Epithelial cell of prostate (primary cell): ENCODE measurements around the gene TNFRSF13B.
"Not testable (repeated sequence)": the region's sequence is repeated elsewhere in the genome, so short reads cannot be mapped to it uniquely, and the experiment has no call there.

ENCODE experiments used
- DNase-seq: peaks from one replicate; pipeline ENCODE4 v3.0.0-alpha.2; 2011; ENCODE audit warnings: low read depth, low spot score
- H3K27ac ChIP-seq: fragments of 450-650 bp; 2 replicates; pipeline ENCODE4 v1.5.1; 2017; ENCODE audit warnings: mild to moderate bottlenecking

Gene TNFRSF13B

DNA sequence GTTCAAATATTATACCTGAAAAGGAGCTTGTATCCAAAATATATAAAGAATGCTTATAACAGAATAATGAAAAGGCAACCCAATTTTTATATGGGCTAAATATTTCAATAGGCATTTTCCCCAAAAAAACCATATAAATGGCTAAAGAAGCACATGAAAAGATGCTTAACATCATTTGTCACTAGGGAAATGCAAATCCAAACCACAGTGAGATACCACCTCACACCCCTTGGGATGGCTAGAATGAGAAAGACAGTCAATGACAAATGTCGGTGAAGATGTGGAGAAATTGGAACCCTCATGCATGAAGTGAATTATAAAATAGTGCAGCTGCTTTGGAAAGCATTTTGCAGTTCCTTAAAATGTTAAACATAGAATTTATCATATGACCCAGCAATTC lies 3.1 kb downstream of the TNFRSF13B start:
- no peak overlapping the region for H3K27ac ChIP-seq

DNA sequence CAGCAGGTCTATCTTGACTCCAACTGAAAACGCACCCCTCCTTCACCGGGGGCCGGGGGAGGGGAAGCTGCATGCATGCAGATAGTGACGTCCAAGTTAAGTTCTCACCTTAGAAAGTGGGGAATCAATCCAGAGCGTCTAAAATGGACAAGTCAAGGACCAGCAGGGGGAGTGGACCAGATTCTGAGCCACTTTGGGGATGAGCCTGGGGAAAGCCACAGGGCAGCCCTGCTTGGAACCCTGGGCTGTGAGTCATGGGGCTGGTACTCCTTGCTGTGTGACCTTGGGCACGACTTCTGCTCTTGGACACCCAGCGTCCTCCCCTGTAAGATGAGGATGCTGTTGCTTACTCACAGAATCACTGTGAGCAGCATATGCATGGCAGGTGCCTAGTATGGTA lies 9.1 kb downstream of the TNFRSF13B start:
- DNase-seq: no peak
- H3K27ac ChIP-seq: no peak overlapping the region

More for the DNA sequence above, 3.1 kb downstream of the TNFRSF13B start:
- DNase-seq: no peak

DNA sequence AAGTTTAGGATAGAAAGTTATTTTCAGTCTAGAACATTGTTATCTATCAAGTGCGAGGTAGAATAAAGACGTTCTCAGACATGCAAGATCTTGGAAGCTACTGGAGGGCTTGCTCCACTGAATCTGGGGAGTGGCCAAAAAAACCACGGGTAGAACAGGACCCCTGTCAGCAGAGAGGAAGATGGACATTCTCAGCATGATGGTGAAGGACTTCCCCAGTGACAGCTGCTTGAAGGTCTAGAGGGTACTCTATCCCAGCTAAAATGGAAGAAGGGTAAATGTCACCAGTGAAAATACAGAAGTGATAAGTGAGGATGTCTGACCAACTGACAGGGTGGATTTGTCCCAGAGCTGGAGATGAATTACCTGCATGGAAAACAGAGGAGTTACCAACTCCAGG lies 10.1 kb downstream of the TNFRSF13B start:
- DNase-seq: no peak
- H3K27ac ChIP-seq: no peak overlapping the region

DNA sequence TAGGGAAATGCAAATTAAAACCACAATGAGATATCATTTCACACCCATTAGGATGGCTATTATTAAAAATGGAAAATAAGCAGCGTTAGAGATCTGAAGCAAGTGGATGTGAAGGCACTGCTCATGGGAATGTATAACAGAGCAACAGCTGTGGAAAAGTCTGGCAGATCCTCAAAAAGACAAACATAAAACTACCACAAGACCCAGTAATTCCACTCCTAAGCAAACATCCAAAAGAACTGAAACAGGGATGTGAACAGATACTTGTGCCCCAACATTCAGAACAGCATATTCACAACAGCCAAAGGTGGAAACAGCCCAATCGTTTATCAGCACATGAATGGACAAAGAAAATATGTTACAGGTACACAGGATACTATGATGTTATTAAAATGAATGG lies 10.9 kb downstream of the TNFRSF13B start:
- not testable (repeated sequence) for H3K27ac ChIP-seq

DNA sequence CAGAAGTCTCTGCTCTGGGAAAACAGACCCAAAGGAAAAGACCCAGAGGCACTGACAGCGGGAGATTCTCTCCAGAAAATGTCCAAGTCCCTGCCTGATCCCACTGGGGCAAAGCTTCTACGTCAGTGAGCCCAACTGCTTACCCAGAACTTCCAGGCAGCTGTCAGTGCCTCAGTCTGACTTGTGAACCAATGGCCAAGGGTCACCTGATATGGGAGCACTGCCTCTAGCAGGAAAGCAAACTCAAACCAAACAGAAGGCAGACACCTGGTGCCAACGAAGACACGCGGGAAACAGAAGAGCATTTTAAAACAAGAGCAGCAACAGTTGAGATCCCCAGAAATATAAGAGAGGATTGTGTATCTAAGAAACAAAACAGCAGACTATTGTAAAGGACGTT lies 16.9 kb downstream of the TNFRSF13B start:
- not testable (repeated sequence) for H3K27ac ChIP-seq, DNase-seq

More for the DNA sequence above, 10.9 kb downstream of the TNFRSF13B start:
- DNase-seq: not testable (repeated sequence)

DNA sequence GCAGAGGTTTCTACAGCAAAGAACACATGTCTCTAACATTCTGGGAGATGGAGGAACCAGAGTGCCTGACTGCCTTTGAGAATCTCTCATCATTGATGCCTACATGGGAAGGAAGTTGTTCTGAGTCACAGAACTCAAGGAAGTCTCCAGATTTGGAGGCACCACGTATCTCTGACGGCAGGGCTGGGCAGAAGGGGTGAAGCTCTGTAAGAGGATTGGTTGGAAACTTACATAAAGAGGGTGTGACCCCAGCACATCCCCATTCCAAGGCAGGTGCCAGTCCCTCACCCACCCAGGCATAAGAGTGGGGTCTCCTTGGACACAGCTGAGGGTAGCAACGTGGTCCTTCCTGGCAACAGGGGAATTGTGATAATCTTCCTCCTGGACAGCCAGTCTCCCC lies 17.4 kb downstream of the TNFRSF13B start:
- no peak for DNase-seq
- H3K27ac ChIP-seq: no peak overlapping the region

DNA sequence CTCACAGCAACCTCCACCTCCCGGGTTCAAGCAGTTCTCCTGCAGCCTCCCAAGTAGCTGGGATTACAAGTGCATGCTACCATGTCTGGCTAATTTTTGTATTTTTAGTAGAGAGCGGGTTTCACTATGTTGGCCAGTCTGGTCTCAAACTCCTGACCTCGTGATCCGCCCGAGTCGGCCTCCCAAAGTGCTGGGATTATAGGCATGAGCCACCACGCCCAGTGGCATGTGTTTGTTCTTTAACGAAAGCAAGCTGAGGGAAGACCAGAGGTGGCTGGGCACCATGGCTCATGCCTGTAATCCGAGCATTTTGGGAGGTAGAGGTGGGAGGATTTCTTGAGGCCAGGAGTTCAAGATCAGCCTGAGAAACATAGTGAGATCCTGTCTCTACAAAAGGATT lies 18.1 kb downstream of the TNFRSF13B start:
- DNase-seq: no peak
- no peak overlapping the region for H3K27ac ChIP-seq

DNA sequence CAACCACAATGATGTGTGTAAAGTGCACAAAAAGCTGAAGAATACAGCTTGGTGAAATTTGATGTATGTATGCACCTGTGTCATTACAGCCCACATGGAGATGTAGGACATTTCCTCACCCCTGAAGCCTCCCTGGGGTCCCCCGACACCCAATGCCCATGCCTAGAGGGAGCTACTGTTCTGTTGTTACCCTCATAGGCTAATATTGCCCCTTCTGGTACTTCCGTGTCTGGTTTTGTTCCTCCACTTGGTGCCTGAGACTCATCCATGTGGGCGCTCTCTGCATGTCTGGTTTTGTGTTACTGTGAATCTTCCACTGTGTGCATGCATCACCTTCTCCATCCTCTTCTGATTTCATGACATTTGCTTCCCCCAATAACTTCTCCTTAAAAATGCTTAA lies 18.6 kb downstream of the TNFRSF13B start:
- no peak for DNase-seq
- H3K27ac ChIP-seq: no peak overlapping the region

DNA sequence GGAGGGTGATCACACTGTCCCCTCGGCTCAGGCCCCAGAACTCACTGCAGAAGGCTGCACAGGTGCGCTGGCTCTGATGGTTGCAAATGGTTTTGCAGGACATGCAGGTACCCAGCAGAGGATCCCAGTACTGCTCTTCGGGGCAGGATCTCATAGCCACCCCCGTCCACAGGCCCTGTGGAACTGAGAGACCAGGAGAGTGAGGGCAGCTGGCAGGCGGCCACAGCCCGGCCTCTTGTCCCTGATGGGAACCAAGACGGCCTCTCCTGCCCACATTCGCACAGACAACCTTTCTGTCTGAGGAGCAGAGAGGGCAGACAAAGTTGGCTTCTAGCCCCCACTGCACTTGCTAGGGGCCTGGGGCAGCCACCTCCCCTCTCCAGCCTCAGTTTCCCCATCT lies 19.5 kb downstream of the TNFRSF13B start:
- H3K27ac ChIP-seq: no peak overlapping the region
- DNase-seq: no peak

DNA sequence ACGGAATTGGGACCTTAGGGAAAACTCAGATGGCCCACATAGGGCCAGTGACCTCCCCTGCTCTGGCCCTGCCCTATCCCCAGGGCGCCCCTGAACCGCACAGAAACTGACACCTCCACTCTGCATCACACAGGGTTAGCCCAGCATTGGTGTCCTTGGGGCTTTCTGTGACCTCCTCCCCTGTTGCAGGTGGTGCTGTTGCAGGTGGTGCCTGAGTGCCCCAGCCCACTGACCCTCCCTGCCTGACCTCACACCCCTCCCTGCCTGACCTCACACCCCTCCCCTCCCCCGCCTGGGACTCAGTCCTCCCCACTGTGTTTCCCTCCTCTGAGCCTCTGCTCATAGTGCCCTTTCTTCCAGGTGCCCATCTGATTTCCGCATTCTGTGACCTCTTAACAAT lies 21.4 kb downstream of the TNFRSF13B start:
- no peak overlapping the region for H3K27ac ChIP-seq
- DNase-seq: no peak

DNA sequence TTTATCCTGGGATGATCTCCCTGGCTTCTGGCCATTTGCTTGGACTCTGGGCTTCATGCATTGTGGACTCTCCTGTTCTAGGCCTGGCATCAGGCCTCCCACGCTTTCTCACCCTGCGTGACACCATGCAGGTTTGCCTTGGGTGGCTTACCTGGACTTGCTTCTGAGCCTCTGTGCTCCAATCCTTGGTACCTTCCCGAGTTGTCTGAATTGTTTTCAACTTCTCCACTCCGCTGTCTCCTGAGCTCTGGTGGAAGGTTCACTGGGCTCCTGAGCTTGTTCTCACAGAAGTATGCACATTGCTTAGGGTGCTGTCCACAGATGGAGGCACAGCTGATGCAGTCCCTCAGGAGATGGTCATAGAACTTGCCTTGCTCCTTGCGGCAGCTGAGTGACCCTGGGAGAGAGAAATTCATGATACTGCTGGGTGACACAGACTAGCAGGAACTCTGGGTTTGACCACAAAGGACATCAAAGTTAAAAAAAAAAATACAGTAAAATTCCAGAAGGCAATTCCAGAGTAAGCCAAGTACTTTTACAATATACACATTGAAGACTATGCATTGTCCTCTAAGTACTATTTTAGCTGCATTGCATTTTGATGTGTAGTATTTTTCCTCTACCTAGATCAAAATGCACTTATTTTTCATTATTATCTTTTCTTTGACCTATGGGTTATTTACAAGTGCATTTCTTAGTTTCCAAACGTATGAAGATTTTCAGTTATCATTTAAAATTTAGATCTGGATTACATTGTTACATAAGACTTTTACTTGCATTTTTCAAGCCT lies 23.1 kb downstream of the TNFRSF13B start:
- no peak for DNase-seq

DNA sequence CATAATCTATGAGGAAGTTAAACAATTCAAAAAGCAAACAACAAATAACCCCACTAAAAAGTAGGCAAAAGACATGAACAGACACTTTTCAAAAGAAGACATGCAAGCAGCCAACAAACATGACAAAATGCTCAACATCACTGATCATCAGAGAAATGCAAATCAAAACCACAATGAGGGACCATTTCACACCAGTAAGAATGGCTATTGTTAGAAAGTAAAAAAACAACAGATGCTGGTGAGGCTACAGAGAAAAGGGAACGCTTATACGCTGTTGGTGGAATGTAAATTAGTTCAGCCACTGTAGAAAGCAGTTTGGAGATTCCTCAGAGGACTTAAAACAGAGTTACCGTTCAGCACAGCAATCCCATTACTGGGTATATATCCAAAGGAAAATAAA lies 24.4 kb downstream of the TNFRSF13B start:
- H3K27ac ChIP-seq: no peak overlapping the region
- no peak for DNase-seq

More for the DNA sequence above, 23.1 kb downstream of the TNFRSF13B start:
- H3K27ac ChIP-seq: no peak overlapping the region

DNA sequence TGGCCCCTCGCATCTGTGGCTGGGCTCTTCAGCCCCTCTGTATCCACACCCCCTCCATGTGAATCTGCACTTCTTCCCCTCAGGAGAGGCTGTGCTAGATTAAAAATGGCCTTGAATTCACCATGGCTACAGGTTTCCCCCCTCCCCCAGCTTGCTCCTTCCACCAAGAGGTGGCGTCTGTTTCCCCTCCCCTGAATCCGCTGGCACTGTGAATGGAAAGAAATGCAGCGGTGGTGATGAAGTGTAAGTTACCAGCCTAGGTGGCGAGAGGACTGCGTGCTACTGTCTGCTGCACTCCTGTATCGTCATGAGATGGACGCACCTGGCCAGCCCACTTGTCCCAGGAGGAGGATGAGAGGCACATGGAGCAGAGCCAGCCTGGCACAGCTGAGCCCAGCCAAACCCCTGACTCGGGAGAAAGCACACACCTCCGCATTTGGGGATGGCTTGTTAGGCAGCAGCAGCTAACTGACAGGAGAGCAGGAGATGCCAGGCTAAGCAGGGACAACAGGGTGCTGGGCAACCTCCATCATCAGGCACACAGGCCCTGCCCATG lies 26.2 kb downstream of the TNFRSF13B start:
- no peak overlapping the region for H3K27ac ChIP-seq
- no peak for DNase-seq

DNA sequence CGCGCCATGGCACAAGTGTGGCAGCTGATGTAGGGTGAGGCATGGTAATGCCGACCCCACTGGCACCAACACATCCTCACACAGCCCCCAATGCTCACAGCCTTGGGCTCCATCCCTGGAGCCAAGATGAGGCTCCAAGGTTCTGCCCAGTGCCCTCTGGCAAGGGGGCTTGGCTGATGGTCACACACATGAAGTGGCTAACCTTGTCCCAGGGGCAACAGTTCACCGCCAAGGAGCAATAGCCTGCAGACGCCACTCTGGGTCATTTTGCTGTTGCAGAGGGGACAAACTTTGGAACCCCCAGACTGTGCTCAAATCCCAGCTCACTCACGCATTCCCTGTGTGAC lies 26.8 kb downstream of the TNFRSF13B start:
- H3K27ac ChIP-seq: no peak overlapping the region
- DNase-seq: no peak

DNA sequence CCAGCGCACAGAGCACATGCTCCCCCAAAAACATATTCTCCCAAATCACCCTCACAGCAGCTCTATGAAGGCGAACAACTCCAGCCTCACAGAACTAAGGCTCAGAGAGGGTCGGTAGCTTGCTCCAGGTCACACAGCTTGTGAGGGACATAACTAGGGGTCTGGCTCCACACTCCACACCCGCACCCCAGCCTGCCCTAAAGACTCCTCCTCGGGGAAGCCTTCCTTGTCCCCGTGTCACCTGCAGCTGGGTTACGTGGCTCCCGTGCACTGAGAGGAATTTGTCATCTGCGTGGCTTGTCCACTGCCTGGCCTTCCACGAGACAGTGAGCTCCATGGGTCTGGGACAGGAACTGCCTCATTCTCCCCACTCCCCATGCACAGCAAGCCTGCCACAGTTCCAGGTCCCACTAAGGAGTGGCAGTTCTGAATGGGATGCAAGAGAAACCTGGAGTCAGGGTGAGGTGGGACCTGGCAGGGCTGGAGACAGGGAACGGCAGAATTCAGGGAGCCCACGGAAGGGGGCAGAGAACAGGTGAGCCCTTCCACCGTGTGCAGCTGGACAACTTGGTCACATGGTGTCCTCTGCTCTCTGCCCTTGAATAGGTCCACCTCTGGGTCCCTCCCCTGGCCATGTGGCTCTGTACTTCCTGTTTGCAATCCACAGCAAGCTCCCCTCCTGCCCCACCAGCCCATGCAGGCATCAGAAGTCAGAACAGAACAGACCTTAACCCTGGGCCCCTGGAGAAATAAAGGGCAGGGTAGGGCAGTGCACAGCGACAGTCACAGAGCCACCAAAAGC lies 27.4 kb downstream of the TNFRSF13B start:
- H3K27ac ChIP-seq: no peak overlapping the region
- DNase-seq: no peak

DNA sequence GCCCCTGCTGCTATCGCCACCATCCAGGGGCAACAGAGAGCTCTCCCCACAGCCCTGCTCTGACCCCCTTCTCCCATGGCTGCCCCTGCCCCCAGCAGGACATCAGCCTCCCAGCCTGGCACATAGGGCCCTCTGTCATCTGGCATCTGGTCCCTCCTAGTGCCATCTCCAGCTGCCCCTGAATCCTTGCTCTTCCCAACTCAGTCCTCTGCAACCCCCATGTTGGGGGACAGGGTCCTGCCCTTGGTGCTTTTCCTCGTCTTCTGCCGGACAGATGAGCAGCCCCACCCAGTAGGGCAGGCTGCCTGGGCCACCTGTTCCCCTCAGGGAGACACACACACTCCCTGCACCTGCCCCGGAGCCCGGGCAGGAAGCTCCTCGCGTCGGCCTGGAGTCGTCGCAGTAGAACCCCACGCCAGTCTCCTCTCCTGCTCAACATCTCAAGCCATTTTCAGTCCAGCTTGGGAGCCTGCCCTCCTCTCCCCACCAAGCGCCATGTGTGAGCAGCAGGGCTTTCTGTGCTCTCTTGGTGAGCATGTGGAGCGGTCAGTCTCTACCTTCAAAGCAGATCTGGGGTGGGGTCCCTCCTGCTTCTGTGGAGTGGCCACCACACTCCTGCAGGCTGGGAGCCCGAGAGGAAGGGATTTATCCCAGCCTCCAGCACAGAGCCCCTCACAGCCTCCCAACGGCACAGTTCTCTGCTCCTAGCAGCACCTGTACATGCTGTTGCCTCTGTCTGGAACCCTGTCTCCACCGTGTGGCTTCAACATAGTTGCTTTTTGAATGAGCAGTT lies 28.2 kb downstream of the TNFRSF13B start:
- H3K27ac ChIP-seq: no peak overlapping the region
- DNase-seq: no peak

DNA sequence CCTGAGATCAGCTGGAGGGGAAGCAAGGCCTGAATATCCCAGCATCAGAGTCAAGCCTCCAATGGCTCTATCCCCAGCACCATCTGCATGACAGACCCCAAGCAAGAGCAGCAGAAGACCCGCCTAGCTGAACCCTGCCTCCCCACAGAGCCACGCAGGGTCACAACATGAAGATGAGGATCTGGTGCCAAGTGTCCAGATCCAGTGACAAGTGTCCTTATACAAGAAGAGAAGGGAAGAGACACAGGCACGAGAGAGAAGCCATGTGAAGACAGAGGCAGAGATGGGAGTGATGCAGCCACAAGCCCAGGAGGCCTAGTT lies 28.9 kb downstream of the TNFRSF13B start:
- no peak overlapping the region for H3K27ac ChIP-seq
- DNase-seq: no peak

DNA sequence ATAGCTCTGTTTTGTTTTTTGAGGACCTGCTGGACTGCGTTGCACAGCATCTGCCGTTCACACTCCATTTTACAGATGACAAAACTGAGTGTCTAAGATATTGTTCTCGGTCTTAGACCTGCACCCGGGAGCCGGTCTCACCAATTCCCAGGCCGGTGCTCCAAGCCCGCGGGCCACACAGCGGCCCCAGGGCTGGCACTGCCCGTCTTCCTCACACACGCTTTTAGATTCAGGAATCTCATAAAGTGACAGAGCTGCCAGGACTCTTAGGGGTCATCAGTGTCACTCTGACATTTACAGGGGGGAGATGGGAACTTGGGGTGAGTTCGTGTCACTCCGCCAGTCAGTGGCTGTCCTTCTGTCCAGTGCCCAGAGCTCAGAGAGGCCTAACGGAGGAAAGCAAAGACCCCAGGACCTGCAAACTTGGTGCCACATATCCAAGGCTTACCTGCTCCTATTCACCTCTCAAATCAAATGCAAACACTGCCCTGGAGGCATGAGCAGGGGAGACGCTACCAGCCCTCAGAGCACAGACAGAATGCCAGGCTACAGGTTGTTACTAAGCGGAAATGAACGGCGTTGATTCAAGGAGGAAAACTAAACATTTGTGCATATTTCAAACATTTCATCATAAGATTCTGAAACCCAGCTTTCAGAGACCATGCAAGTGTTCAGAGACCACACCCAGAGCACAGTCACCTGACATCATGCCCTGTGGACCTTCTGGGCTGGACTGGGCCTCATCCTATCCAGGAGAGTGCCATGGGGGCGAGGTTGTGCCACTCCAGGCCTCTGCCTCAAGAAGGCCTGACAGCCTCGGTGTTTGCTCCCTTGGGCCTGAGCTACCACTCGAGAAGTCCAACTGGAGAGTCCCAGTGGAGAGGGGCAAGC lies 29.5 kb downstream of the TNFRSF13B start:
- no peak for DNase-seq
- no peak overlapping the region for H3K27ac ChIP-seq

DNA sequence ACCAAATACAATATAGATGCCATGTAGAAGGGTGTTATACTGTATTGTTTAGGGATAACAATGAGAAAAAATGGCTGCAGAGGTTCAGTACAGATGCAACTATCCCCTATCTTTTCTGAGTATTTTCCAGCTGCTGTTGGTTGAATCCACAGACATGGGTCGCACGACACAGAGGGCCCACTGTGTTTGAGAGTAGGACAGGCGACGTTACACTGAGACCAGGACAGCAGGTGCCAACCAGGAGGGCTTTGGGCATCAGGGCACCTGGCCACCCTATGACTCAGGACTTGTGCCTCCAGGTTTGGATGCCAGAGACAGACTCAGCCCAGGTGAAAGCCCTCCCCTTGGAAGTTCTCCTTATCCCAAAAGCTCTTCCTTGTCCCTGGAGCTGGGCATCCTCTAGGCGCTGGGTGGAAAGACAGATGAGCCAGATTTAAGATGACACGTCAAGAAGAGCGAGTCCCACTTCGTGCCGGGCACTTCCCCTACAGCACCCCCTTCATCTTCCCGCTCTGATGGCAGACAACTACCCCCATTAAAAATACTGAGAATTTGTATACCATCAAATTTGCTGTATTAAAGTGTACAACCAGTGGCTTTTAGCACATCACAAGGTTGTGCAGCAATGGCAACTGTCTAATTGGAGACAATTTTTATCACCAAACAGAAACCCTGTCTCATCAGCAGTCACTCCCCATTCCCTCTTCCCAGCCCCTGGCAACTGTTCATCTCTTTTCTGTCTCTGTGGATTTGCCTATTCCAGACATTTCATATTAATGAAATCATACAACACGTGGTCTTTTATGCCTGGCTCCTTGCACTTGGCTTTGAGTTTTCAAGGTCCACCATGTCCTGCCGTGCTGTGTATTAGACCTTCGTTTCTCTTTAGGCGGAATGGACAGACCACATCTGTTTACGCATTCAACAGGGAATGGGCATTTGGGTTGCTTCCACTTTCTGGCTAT lies 30.6 kb downstream of the TNFRSF13B start:
- H3K27ac ChIP-seq: no peak overlapping the region
- DNase-seq: no peak
